Measurements from ENCODE around the gene IL17B.

GRCh38 chr5:149422366-149423048 lies 43.4 kb upstream of the IL17B start:
- TF ChIP-seq CTCF (IDR thresholded peaks at IDR 0.05) = no peak
- TF ChIP-seq POLR2A (IDR thresholded peaks at IDR 0.05) = no peak

Measured in heart left ventricle (tissue), 13 donors.